Measurements from ENCODE around the gene HEATR5B.
"Not testable (repeated sequence)": the region's sequence is repeated elsewhere in the genome, so short reads cannot be mapped to it uniquely, and the experiment has no call there.

HEATR5B gene

DNA sequence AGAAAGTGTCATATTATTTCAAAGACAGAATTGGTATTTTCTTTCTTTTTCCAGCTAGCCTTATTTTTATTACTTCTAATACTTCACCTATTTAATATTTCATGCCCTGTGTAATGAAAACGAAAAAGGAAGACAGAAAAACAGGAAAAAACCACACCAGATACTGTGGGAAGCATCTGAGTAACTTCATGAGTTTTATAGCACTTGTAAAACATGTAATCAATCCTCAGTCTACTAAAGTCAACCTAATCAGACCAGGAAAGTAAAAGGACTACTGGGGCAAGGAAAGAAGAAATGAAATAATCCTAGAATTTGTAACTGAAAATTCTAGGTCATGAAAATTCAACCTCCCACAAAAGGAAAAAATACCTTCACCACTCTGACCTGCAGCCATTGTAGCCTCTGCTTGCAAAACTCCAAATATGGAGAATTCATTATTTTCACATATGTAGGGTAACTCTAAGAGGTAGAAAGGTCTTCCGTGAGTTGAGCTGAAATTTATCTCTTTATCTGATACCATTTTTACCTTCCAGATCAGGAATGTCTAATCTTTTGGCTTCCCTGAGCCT lies 83.1 kb downstream of the HEATR5B start:
- in situ Hi-C loops (cut with HindIII; ENCODE audit: low pct_ligation_motif_present, low pct_unique_long_range_greater_than_20kb, low sequenced_read_pairs) = no loop called here
- DNase-seq = no peak

DNA sequence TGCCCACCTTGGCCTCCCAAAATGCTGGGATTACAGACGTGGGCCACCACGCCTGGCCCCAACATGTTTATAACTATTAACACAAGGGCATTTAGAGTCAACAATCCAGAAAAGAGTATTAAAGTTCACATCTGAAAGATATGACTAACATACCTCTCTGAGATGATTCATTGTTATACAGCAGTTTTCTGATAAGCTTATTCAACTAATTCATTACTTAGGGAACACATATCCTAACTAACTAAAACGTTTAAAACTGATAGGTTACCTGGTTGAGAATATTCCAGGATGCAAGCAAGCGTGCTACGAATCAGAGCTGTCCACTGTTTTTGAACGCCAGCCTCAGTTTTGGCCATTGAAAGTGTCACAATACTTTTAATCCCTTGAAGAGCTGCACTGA lies 83.9 kb downstream of the HEATR5B start:
- DNase-seq = no peak
- in situ Hi-C loops (cut with HindIII; ENCODE audit: low pct_ligation_motif_present, low pct_unique_long_range_greater_than_20kb, low sequenced_read_pairs) = no loop called here

GRCh38 chr2:36999416-36999815 lies 84.8 kb downstream of the HEATR5B start:
- in situ Hi-C loops (cut with HindIII; ENCODE audit: low pct_ligation_motif_present, low pct_unique_long_range_greater_than_20kb, low sequenced_read_pairs); DNase-seq: not testable (repeated sequence)

GRCh38 chr2:36993841-36994620 lies 90.1 kb downstream of the HEATR5B start:
- in situ Hi-C loops (cut with HindIII; ENCODE audit: low pct_ligation_motif_present, low pct_unique_long_range_greater_than_20kb, low sequenced_read_pairs) = no loop called here
- DNase-seq = no peak

DNA sequence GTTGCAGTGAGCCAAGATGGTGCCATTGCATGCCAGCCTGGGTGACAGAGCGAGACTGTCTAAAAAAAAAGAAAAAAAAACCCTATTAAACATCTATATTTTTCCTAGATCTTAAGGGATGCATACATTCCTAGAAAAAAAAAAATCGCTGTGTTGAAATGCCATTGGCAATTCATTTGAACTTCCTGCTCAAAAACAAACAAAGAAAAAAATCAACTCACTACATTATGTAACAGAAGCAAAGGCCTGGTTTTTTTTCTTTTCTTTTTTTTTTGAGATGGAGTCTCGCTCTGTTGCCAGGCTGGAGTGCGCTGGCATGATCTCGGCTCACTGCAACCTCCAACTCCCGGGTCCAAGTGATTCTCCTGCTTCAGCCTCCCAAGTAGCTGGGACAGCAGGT lies 96.2 kb downstream of the HEATR5B start:
- in situ Hi-C loops (cut with HindIII; ENCODE audit: low pct_ligation_motif_present, low pct_unique_long_range_greater_than_20kb, low sequenced_read_pairs) = no loop called here
- no peak for DNase-seq

GRCh38 chr2:36982467-36982866 lies 101.7 kb downstream of the HEATR5B start:
- in situ Hi-C loops (cut with HindIII; ENCODE audit: low pct_ligation_motif_present, low pct_unique_long_range_greater_than_20kb, low sequenced_read_pairs) = no loop called here

GRCh38 chr2:36981911-36982310 lies 102.3 kb downstream of the HEATR5B start:
- no peak for DNase-seq
- in situ Hi-C loops (cut with HindIII; ENCODE audit: low pct_ligation_motif_present, low pct_unique_long_range_greater_than_20kb, low sequenced_read_pairs) = no loop called here

More at GRCh38 chr2:36982467-36982866, 101.7 kb downstream of the HEATR5B start:
- no peak for DNase-seq

GRCh38 chr2:36979007-36979406 lies 105.2 kb downstream of the HEATR5B start:
- in situ Hi-C loops (cut with HindIII; ENCODE audit: low pct_ligation_motif_present, low pct_unique_long_range_greater_than_20kb, low sequenced_read_pairs); DNase-seq: not testable (repeated sequence)

GRCh38 chr2:36976065-36976464 lies 108.1 kb downstream of the HEATR5B start:
- in situ Hi-C loops (cut with HindIII; ENCODE audit: low pct_ligation_motif_present, low pct_unique_long_range_greater_than_20kb, low sequenced_read_pairs) = no loop called here
- no peak for DNase-seq

DNA sequence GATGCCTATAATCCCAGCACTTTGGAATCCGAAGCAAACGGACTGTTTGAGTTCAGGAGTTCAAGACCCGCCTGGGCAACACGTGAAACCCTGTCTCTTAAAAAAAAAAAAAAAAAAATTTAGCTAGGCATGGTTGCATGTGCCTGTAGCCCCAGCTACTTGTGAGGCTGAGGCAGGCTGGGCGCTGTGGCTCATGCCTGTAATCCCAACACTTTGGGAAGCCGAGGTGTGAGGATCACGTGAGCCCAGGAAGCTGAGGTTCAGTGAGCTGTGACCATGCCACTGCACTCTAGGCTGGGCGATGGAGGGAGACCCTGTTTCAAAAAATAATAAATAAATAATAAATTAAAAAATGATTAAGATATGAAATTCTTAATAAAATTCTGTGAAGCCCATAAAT lies 108.9 kb downstream of the HEATR5B start:
- in situ Hi-C loops (cut with HindIII; ENCODE audit: low pct_ligation_motif_present, low pct_unique_long_range_greater_than_20kb, low sequenced_read_pairs) = no loop called here
- no peak for DNase-seq

DNA sequence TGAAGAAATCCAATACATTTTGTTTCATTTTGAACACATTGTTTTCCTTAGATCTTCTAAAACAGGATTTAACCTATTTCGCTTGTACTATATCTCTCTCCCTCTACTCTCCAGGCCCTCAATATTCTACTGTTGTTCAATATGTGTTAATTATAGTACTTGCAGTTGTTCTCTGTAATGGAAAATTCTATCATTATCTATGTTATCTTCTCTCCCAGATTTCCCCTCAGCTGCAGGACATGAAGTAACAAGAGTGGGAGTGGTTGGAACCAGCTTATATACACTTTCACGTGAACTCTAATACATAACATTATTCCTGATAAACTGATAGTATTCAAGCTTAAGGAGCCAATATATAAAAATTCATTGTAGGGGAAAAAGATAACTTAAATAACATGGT lies 110.9 kb downstream of the HEATR5B start:
- DNase-seq = no peak
- in situ Hi-C loops (cut with HindIII; ENCODE audit: low pct_ligation_motif_present, low pct_unique_long_range_greater_than_20kb, low sequenced_read_pairs) = no loop called here

- in situ Hi-C loops (cut with HindIII; ENCODE audit: low pct_ligation_motif_present, low pct_unique_long_range_greater_than_20kb, low sequenced_read_pairs) = no loop called here
- no peak for DNase-seq
These were observed 112.2 kb downstream of the HEATR5B start for GRCh38 chr2:36971990-36972389.

- in situ Hi-C loops (cut with HindIII; ENCODE audit: low pct_ligation_motif_present, low pct_unique_long_range_greater_than_20kb, low sequenced_read_pairs) = no loop called here
- no peak for DNase-seq
These were observed 116.8 kb downstream of the HEATR5B start for GRCh38 chr2:36967236-36967876.

GRCh38 chr2:36966370-36967235 lies 117.6 kb downstream of the HEATR5B start, which contains the start of gene STRN:
STRN (minus strand) TSS chr2:36966536; CDS start chr2:36966463, 73 bp downstream.
- in situ Hi-C loops (cut with HindIII; ENCODE audit: low pct_ligation_motif_present, low pct_unique_long_range_greater_than_20kb, low sequenced_read_pairs) = no loop called here
- DNase-seq = peak; percentile 97

- peak; percentile 22 for DNase-seq
- in situ Hi-C loops (cut with HindIII; ENCODE audit: low pct_ligation_motif_present, low pct_unique_long_range_greater_than_20kb, low sequenced_read_pairs) = no loop called here
These were observed 118.3 kb downstream of the HEATR5B start for GRCh38 chr2:36965751-36966369.

DNA sequence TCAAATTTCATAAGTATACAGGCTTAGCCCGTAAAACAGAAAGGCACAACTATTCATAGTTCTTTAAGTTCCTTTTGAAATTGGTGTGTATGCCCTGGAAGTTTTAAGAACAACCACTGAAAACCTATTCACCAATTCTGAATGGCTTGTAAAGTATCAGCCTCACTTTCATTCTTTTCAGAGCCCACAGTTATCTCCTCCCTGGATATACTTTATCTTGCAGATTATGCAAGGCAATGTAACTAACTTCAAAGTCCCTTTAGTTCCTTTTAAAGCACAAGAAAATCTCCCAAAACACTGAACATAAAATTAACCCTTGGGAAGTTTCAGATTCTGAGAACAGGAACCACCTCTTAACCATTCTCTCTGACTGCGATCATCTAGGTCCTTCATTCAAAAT lies 119.0 kb downstream of the HEATR5B start:
- no peak for DNase-seq
- in situ Hi-C loops (cut with HindIII; ENCODE audit: low pct_ligation_motif_present, low pct_unique_long_range_greater_than_20kb, low sequenced_read_pairs) = no loop called here

DNA sequence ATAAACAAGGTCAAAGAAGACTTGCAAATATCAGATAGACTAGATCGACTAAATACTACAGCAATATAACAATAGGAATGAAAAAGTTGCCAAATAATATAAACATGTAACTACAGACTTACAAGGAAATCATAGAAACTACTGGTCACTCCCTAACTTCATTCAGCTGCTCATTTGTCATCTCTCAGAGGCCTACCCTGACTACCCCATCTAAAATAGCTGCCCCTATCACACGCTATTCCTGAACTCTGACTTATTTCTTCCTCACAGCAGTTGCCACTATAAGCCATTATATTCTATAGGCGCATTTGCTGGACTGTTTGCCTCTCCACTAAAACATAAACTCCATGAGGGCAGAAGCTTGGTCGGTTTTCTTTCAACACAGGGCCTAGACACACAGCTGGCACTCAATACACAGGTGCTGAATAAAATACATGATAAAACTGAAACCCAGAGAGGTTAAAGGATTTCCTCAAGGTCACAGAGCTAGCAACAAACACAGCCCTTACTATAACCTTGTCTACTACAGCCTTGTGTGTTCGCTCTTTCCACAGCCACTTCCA lies 119.6 kb downstream of the HEATR5B start:
- in situ Hi-C loops (cut with HindIII; ENCODE audit: low pct_ligation_motif_present, low pct_unique_long_range_greater_than_20kb, low sequenced_read_pairs) = no loop called here
- no peak for DNase-seq

DNA sequence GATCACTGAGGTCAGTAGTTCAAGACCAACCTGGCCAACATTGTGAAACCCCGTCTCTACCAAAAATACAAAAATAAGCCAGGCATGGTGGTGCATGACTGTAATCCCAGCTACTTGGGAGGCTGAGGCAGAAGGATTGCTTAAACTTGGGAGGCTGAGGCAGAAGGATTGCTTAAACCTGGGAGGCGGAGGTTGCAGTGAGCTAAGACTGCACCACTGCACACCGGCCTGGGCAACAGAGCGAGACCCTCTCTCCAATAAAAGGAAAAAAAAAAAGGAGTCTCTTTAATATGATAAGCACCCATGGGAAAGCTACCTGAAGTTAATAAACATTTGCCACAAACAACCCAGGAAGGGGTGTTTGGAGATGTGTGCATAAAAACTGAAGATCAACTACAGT lies 120.4 kb downstream of the HEATR5B start:
- in situ Hi-C loops (cut with HindIII; ENCODE audit: low pct_ligation_motif_present, low pct_unique_long_range_greater_than_20kb, low sequenced_read_pairs) = no loop called here
- no peak for DNase-seq

Measured in ACHN (cell line).